Heart left ventricle (tissue), 13 donors: ENCODE measurements around the gene TTLL11.

Source experiments
- POLR2A ChIP-seq, 2 donors: fragments of 450-650 bp; IDR thresholded peaks; one replicate each; pipeline ENCODE4 v1.6.1; 2017; ENCODE audit warnings: antibody characterized with exemption in 2 of 2, mild to moderate bottlenecking in 2 of 2, moderate library complexity in 2 of 2
- TF ChIP-seq, protein P1 (sequence below), 12 donors: fragments of 200-600 bp; sonication (generic) in 4 of 12; IDR thresholded peaks; one replicate each; pipeline versions ENCODE4 v1.5.0 to v1.8.0; 2018 to 2022; ENCODE audit warnings: antibody characterized with exemption in 12 of 12, mild to moderate bottlenecking in 5 of 12
- donor health status: ischemic (EF 13 %, LVEDD 7.1; RV severe dilation, severe dysfunction).
- donor health status: DM: no; HTN: yes; CAD: no.
- donor health status: DM: no; HTN: no; CAD: no.
- donor health status: ischemic (EF 25% LVEDD 6.9; RV normal size, moderate dysfunction).
- donor health status: ischemic (EF 25% LVEDD 5.7; RV mildly dilated, moderate dysfunction).
- donor health status: ischemic (EF 35%, LVEDD 5.7; RV mildly dilated, moderate dysfunction).
- donor health status: nonischemic (EF 11% LVEDD 7.7; RV severe dilation, severe dysfunction).
- donor health status: DM: yes; HTN: yes; CAD: no.
- donor health status: PGD.
- donor health status: ischemic (EF 29% LVEDD 5.4; RV normal size, mild dysfunction).
- donor health status: nonischemic (EF 23%, LVEDD 6.1; RV moderate dilation, normal function).

- TF ChIP-seq, protein P1, sequence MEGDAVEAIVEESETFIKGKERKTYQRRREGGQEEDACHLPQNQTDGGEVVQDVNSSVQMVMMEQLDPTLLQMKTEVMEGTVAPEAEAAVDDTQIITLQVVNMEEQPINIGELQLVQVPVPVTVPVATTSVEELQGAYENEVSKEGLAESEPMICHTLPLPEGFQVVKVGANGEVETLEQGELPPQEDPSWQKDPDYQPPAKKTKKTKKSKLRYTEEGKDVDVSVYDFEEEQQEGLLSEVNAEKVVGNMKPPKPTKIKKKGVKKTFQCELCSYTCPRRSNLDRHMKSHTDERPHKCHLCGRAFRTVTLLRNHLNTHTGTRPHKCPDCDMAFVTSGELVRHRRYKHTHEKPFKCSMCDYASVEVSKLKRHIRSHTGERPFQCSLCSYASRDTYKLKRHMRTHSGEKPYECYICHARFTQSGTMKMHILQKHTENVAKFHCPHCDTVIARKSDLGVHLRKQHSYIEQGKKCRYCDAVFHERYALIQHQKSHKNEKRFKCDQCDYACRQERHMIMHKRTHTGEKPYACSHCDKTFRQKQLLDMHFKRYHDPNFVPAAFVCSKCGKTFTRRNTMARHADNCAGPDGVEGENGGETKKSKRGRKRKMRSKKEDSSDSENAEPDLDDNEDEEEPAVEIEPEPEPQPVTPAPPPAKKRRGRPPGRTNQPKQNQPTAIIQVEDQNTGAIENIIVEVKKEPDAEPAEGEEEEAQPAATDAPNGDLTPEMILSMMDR (IDR thresholded peaks at IDR 0.05) = no peak
- no peak for TF ChIP-seq POLR2A (IDR thresholded peaks at IDR 0.05)
These were observed 96.3 kb downstream of the TTLL11 start for GRCh38 chr9:121996783-121997182.
